Measurements from ENCODE around the gene HAND2.

GRCh38 chr4:173478201-173478912 lies 51.7 kb downstream of the HAND2 start:
- TF ChIP-seq, protein P1, sequence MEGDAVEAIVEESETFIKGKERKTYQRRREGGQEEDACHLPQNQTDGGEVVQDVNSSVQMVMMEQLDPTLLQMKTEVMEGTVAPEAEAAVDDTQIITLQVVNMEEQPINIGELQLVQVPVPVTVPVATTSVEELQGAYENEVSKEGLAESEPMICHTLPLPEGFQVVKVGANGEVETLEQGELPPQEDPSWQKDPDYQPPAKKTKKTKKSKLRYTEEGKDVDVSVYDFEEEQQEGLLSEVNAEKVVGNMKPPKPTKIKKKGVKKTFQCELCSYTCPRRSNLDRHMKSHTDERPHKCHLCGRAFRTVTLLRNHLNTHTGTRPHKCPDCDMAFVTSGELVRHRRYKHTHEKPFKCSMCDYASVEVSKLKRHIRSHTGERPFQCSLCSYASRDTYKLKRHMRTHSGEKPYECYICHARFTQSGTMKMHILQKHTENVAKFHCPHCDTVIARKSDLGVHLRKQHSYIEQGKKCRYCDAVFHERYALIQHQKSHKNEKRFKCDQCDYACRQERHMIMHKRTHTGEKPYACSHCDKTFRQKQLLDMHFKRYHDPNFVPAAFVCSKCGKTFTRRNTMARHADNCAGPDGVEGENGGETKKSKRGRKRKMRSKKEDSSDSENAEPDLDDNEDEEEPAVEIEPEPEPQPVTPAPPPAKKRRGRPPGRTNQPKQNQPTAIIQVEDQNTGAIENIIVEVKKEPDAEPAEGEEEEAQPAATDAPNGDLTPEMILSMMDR (IDR thresholded peaks at IDR 0.05; ENCODE audit: borderline replicate concordance, extremely low read depth, low read length, poor library complexity, severe bottlenecking) = no peak
- no peak for TF ChIP-seq EZH2 (IDR thresholded peaks at IDR 0.05; ENCODE audit: borderline replicate concordance, low read depth, low read length, severe bottlenecking)

All from DND-41 (cell line).